NCI-H2227 (cell line): Measurements from ENCODE around the gene SNRNP70.
A peak's percentile ranks its signal among the peaks of the same experiment; 100 is the strongest.
"Not testable (repeated sequence)": the region's sequence is repeated elsewhere in the genome, so short reads cannot be mapped to it uniquely, and the experiment has no call there.

ENCODE experiments used
- DNase-seq: peaks from one replicate; lab custom pipeline; 2025; ENCODE audit not compliant: unreplicated experiment; lab: John Stamatoyannopoulos, UW

SNRNP70 gene

GRCh38 chr19:49141352-49141751 lies 56.1 kb downstream of the SNRNP70 start:
- DNase-seq = no peak

- DNase-seq = peak; percentile 71
These were observed 57.6 kb downstream of the SNRNP70 start for GRCh38 chr19:49142866-49143335.

GRCh38 chr19:49145573-49146407 lies 60.5 kb downstream of the SNRNP70 start:
- no peak for DNase-seq

GRCh38 chr19:49146408-49146770 lies 61.1 kb downstream of the SNRNP70 start:
- DNase-seq = not testable (repeated sequence)

- no peak for DNase-seq
These were observed 62.9 kb downstream of the SNRNP70 start for GRCh38 chr19:49148044-49148682.

GRCh38 chr19:49148784-49149651 lies 63.8 kb downstream of the SNRNP70 start:
- peak; percentile 93 for DNase-seq

GRCh38 chr19:49149652-49150105 lies 64.4 kb downstream of the SNRNP70 start:
- DNase-seq = peak; percentile 86

- peak; percentile 92 for DNase-seq
These were observed 65.1 kb downstream of the SNRNP70 start for GRCh38 chr19:49150106-49150943.

GRCh38 chr19:49150944-49151243 lies 65.6 kb downstream of the SNRNP70 start:
- no peak for DNase-seq

- no peak for DNase-seq
These were observed 66.2 kb downstream of the SNRNP70 start for GRCh38 chr19:49151267-49152118.

- DNase-seq = no peak
These were observed 66.9 kb downstream of the SNRNP70 start for GRCh38 chr19:49152119-49152550.

- no peak for DNase-seq
These were observed 68.0 kb downstream of the SNRNP70 start for GRCh38 chr19:49153167-49153809.

GRCh38 chr19:49154279-49154678 lies 69.0 kb downstream of the SNRNP70 start:
- DNase-seq = no peak

GRCh38 chr19:49155005-49155819 lies 70.0 kb downstream of the SNRNP70 start, which contains the start of gene HRC:
TSS of gene HRC (minus strand) at chr19:49155396. CDS start at chr19:49155237, 159 bp downstream.
- no peak for DNase-seq

- no peak for DNase-seq
These were observed 70.6 kb downstream of the SNRNP70 start for GRCh38 chr19:49155820-49156346.

GRCh38 chr19:49157445-49158224 lies 72.4 kb downstream of the SNRNP70 start, which contains the start of gene TRPM4:
TSS of gene TRPM4 (plus strand) at chr19:49157792. CDS start at chr19:49157867, 75 bp downstream.
- peak; percentile 86 for DNase-seq
